ENCODE data around the gene LAMB2.

Gene LAMB2

DNA sequence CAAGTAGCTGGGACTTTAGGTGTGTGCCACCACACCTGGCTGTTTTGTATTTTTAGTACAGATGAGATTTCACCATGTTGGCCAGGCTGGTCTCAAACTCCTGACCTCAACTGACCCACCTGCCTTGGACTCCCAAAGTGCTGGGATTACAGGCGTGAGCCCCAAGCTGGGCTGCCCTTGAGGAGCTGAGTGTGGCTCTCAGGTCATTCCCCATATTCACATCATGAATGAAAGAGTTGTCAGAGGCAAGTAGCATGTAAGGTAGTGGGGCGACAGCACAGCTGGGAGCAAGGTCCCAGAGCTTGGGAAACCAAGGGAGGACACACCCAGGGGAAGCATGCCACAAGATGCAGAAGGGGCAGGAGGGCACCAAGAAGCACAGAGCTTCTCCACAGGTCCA lies 28.3 kb upstream of the LAMB2 start:
- no peak for DNase-seq

DNA sequence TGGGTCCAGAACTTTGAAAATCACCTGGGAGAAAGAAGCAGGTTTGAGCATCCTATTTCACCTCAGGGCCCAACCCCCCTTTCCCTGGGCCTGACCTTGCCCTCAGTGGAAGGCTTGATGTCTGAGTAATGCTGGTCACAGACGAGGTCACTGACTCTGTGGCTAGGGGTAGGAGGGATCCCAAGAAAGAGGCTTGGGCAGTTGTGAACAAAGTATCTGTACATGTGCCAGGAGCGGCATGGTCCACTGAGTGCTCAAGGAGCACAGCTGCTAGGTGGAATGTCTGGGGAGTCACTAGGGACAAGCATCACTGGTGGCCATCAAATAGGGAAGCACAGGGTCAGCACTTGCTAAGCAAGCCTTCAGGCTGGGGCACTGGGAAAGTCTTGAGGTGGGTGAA lies 25.9 kb upstream of the LAMB2 start:
- no peak for DNase-seq

- DNase-seq: no peak
Observed at GRCh38 chr3:49158103-49158709, 25.4 kb upstream of the LAMB2 start.

GRCh38 chr3:49157289-49157688 lies 24.4 kb upstream of the LAMB2 start:
- DNase-seq: no peak

DNA sequence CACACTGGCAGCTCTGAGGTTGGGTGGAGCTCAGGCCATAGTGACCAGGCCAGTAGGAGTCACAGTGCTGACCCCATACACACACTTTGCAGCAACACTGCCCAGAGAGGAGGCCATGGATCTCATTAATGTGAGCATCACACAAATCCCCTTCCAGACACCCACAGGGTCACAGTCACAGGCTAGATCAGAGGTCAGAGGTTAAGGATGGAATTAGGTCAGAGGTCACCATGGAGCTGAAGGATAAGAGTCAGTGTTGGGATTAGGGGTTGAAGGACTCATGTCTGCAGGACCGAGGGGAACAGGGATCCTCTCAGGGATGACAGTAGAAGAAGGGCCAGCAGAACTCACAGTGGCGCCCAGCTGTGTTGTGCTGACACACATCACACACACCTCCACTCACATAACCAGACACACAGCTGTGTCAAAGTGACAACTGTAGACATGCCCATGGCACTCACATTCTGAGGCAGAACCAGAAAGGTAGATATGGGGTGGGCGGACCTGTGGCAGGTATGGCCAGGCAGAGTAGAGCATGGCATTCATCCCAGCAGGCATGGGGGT lies 20.6 kb upstream of the LAMB2 start:
- no peak for DNase-seq

DNA sequence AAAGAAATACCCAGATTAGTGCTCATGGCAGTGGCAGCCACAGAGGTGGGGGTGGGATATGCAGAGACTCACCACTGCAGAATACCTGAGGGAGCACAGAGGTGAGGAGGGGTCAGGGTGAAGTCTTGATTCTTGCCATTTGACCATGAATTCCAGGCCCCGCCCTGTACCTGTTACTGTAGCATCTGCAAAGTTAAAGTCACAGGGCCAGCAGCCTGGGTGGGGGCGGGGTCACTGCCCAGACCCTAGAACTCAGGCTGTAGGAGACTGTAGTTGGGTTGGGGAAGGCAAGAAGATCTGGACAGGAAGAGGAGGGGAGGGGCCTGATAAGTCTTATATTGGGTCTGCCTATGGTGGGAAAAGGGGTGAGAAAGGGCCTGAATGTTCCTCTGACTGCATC lies 18.8 kb upstream of the LAMB2 start:
- no peak for DNase-seq

- DNase-seq: no peak
Observed at GRCh38 chr3:49148159-49148558, 15.3 kb upstream of the LAMB2 start.

DNA sequence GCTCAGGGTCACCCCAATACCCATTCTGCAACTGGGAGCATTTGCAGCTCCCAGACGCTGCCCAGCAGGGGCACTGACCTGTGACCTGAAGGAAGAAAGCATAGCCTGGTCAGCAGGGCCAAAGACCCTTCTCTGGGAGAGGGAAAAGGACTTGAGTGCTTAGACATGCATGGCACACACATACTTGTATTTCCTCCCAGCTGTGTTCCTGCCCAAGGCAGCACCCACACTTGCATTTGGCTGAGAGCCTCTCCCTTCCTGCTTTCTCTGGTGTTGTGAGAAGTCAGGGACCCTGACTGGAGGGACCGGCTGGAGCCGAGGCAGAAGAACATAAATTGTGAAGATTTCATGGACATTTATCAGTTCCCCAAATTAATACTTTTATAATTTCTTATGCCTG lies 7.2 kb upstream of the LAMB2 start:
- no peak for DNase-seq

DNA sequence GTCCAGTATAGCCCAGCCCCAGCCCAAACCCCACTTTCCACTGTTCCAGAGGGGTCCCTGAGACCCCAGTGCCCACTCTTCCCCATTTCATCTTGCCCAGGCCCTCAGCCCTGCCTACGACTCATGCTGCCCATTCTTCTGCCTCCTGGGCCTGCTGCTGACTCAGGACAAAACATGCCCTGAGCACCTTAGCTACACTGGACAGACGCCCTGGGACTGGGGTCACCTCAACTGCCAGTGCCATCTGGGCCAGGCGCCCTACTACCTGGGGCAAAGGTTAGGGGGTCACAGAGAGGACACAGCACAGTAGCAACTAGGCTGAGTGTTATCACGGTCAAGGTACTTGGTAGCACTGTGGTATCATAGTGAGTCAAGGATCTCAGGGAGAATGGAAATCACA lies 2.6 kb upstream of the LAMB2 start:
- DNase-seq: no peak

DNA sequence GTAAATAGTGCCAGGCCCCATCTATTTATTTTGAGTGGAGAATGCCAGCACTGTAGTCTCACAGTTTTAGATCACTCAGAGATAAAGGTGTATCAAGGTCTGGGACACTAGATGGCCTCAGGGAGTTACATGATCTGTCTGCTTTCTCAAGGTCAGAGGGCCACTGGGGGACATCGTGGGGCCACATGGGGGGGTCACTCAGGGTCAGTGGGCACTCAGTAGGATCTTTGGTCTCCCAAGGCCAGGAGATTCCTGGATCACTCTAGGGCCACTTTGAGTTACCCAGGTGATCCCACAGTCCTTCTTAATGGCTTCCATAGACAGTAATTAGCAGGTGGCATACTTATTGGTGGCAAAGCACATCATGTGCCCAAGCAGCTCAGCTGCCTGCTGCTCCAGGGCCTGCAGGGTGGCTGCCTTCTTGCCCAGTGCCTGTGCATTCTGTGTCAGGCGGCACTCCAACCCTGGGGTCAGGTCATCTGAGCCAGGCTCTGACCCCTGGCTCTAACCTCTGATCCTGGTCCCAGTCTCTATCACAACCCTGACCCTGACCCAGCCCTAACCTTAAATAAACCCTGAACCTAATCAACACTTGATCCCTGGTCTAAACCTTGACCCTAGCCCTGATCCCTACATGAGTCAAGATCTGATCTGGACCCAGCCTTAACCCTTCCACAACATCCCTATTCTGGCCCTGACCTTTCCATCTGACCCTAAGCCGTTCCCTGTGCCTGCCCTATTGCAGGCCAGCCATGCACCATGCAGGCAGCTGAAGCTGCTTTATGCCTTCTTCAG lies 1.8 kb upstream of the LAMB2 start:
- no peak for DNase-seq

DNA sequence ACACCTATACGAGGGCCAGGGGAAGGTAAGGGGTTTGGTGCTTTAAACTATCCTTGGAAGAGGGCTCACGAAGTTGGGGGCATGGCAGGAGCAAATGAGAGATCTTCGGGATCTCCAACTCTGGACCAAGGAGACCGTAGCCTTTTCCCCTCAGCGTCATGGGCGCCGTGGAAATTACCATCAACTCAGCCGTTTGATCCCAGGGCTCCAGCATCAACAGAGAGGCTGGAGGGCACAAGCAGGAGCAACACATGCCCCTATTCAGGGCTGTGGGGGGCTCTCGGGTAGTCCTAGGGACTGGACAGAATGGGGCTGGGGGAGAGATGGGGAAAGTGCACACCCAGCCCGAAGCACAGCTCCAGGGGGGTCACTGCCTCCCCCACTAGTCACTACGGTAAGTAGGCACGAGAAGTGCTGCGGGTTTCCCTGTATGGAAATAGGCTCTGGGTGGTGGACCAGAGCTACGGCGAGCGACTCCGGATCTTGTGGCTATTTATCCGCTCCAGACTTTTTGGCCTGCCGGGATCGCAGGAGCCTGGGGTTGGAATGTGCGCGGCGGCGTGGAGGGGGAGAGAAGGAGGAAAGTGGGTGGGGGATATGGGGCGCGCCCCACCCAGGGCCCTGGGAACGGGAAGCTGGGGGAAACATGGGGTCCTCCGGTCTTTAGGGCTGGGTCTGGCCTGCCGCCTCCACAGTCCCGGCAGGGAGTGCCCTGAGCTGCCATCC lies 539 bp upstream of the LAMB2 start:
- DNase-seq: peak; percentile 76

GRCh38 chr3:49132073-49132436 lies 795 bp downstream of the LAMB2 start:
- DNase-seq: no peak

DNA sequence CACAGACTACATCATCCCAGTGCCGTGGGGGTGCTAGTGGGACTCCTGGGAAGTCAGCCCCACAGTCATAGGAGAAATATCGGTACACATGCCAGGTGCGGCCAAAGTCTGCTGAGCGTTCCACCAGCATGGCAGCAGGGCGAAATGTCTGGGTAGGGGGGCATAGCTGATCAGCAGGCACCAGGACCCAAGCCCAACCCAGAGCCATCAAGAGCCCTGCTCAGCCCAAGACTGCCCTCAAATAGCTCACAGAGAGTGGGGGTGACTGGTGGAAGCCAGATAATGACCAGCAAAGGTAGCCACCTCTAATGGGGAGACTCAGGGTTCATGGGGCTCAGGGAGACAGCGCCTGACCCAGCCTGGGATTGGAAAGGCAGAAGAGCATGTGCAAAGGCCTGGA lies 1.3 kb downstream of the LAMB2 start:
- no peak for DNase-seq

GRCh38 chr3:49131040-49131439 lies 1.8 kb downstream of the LAMB2 start:
- DNase-seq: no peak

DNA sequence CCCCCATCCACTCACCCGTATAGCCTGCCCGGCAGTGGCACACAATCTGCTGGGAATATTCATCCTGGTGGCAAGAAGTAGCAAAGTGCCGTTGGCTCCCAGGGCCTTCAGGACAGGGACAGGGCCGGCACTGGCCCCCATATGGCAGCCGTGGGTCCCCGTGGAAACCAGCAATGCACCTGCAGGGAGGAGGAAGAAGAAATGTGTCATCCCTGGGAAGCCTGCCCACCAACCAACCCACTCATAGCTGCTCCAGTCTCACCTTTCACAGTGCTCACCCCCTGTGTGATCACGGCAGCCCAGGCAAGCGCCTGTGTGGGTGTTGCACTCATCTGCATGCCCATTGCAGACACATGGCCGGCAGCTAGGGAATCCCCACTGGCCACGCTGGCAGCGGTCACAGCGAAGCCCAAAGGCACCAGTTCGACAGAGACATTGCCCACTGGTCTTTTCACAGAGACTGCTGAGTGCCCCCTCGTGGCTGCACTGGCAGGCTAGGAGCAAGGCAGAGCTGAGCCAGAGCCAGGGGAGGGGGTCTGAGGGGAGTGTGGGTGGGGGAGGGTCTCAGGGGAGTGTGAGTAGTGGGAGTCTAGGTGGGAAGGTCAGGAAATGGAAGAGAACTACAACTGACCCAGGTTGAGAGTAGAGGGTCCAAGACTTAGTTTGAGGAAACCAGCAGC lies 7.7 kb downstream of the LAMB2 start:
- no peak for DNase-seq

DNA sequence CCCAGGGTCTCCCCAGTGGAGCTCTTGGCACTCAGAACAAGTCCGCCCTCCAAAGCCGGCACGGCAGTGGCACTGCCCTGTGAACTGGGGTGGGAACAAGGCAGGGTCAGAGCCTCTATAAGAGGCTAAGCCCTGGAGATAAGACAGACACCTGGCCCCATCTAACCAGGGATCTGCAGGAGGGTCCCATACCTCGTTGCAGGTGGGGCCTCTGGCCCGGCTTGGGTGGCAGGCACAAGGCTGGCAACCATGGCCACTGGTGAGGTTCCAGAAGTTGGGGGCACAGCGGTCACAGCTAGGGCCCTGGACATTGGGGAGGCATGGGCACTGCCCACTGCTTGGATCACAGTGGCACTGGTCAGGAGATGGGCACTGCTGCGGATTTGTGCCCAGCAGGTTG lies 8.6 kb downstream of the LAMB2 start:
- DNase-seq: no peak

- DNase-seq: no peak
Observed at GRCh38 chr3:49123687-49124086, 9.2 kb downstream of the LAMB2 start.

DNA sequence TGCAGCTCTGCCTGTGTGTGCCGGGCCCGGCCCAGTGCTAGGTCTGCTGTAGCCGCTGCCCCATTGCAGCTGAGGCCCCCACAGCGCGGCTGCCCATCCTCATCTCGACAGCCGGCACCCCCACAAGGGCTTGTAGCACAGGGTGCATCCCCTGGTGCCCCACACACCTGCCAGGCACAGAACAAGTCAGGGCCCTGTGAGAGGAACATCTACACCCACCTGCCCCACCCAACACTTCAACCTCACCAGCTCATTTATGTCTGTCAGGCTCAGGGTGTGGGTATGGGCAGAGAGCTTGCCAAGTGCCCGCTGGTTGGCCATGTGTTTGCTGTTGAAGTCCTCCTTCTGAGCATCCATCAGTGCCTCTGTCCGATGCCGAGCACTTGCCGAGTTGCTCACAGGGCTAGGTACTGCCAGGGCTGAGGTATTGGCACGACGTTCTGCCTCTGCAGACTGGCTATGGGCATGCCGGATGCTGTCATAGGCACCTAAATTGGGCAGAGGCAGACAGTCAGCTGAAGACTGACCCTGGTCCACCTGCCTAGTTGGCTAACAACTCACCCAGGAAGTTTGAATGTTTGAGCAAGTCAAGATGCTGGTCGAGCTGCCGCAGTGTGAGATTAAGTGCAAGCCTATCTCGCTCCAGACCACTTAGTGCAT lies 9.8 kb downstream of the LAMB2 start:
- DNase-seq: no peak

DNA sequence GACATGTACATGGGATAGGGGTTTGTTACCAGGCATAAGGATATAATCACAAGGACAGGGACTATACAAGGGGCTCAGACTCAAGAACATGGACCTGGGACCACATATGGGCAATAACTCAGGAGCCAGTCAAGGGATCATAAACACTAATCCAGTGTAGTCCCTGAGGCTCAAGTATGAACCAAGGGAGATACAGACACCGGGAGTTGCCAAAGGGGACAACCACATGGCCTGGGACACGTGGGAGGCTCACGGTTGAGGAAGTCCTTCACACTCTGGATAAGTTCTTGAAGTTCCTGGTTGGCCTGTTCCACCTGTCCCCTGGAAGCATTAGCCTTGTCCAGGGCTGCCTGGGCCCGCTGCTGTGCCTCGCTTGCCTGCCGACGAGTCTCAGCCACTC lies 10.4 kb downstream of the LAMB2 start:
- no peak for DNase-seq

GRCh38 chr3:49122022-49122421 lies 10.8 kb downstream of the LAMB2 start:
- no peak for DNase-seq

- DNase-seq: no peak
Observed at GRCh38 chr3:49121132-49121736, 11.6 kb downstream of the LAMB2 start.

DNA sequence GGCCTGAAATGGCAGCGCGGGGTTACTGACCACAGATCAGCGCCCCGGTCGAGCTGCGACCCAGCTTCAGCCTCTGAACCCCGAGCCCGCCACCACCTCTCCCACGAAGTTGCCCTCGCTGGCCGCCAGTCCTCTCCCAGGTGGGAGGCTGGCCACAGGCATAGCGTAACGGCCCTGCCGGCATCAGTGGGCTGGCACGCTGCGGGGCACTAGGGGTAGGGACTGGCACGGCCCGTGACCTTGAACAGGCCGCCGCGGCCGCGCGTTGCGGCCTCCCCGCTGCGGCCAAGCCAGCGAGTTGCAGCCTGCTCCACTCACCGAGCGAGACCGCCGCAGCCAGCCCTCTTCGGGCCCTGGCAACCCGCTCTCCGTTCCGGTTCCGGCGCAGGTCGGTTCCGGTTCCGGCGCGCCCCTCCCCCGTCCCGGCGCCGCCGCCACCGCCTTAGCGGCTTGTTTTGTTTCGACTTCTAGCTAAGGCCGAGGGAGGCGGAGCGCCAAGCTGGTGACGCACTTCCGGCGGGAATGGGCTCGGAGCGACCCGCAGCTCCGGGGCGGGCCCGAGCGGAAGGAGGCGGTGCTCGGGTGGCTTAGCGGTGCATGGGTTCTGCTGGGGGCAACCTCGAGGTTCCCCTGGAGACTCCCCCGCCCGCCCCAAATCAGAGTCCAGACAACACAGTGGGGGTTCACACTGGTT lies 12.3 kb downstream of the LAMB2 start, which contains the start of gene USP19:
TSS of gene USP19 (minus strand) at position 386 of the 694 bp plus-strand sequence. CDS start 1,678 bp downstream, outside the sequence.
- peak; percentile 79 for DNase-seq
